Bone marrow (tissue), 2 donors: ENCODE data around the gene SSR2.
"Not testable (repeated sequence)": the region's sequence is repeated elsewhere in the genome, so short reads cannot be mapped to it uniquely, and the experiment has no call there.

ENCODE experiments used
- DNase-seq, 2 donors: peaks; one replicate each; lab custom pipeline; 2025; lab: John Stamatoyannopoulos, UW

Gene SSR2

DNA sequence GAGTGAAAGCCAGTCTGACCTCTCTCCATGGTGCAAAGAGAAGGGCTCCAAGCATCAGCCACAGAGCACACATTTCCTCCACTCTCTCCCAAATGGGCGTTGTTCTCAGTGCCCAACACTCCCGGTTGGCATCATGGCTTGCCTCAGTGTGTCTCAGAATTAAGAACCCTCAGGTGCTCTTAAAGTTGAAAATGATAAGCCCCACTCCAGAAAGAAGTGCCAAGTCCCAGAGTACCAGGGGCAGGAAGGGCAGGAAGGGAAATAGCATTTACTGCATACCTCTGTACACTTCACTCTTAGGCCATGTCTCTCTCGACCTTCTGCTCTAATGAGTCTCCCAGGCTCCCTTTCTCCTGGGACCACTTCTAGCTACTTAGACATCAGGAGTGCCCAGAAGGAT, 27.2 kb downstream of the SSR2 start:
- DNase-seq: no peak

GRCh38 chr1:155990005-155990739, 30.6 kb downstream of the SSR2 start:
- peak in 1 of 2 donors; percentile 37 for DNase-seq

- DNase-seq: peak; percentile 62
Observed at GRCh38 chr1:155989242-155990004, 31.3 kb downstream of the SSR2 start.

- not testable (repeated sequence) for DNase-seq
Observed at GRCh38 chr1:155984903-155985645, 35.7 kb downstream of the SSR2 start.

- DNase-seq: no peak
Observed at GRCh38 chr1:155984341-155984740, 36.4 kb downstream of the SSR2 start.

- DNase-seq: no peak
Observed at GRCh38 chr1:155983191-155984024, 37.3 kb downstream of the SSR2 start.

DNA sequence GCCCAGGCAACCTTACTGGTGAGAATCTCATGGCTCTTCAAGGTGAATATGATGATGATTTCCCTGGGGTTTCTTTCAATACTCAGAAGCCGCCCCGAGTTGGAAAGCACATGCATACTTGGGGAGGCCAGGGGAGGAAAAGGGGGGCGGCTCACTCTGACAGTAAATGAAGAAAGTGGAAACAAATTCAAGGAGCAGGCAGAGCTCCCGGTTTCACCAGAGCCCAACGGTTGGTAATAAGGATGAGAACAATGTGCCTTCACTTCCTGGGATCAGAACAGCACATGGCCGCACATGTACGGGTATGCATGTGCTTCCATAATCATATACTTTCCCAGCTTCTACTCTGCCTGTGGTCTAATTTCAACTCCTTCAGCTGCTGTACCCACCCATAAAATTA, 38.6 kb downstream of the SSR2 start:
- no peak for DNase-seq

DNA sequence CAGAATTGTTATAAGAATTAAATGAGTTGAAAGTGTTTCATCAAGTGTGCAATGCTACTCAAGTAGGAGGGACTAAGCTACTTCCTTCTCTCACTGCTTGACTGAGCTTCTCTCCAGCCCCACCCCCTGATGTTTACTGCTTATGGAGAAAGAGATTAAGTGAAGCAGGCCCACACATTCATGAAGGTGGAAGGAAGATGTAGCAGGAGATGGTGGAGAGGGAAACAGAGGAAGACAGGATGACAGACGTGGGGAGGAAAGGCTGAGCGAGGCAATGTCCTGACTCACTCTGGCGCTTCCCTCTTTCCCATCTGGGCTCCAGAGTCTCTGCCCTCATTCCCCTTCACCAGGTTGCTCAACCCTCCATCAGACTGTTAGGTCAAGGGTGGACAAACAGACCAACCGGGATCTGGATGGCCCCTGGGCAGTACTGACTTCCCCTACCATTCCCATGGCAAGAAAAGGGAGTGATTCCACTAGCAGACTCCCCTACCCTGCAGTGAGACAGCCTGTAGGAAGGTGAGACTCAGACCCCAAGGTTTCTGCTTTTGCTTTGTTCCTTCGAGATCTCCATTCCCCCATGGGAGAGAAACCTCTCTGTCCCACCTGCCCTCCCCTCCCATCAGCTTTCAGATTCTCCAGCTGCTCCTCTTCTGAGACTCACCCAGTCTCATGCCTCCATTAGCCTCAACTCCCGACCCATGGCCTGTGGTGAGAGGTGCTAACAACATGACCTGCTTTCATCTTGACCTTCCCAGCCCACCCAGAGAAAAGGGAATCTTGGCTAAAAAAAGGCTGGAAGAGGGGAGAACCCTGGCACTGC, 39.3 kb downstream of the SSR2 start:
- peak in 1 of 2 donors; percentile 40 for DNase-seq

- DNase-seq: no peak
Observed at GRCh38 chr1:155979597-155980343, 41.0 kb downstream of the SSR2 start.

DNA sequence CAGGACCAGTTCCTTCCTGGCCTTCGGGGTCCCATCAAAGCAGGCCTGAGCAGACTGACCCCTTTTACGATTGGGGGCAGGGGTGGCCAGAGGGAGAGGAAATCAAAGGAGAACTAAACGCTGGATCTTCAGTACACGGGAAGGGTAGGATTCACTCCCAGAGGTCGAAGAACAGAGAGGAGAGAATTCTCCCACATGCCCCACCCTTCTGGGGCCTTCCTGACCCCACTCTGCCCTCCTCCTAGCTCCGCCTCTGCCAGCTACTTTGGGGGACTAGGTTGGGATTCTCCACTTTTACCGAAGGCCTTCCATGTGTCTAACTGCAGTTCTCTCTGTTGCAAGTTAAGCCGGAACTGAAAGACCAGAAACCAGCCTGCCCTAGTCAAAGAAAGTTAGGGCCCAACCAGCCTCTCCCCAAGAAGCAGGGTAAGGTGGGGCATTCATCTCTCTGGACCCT, 41.8 kb downstream of the SSR2 start:
- DNase-seq: no peak

- peak; percentile 42 to 89 for DNase-seq
Observed at GRCh38 chr1:155978325-155978972, 42.3 kb downstream of the SSR2 start, which contains the start of gene ARHGEF2. TSS of gene ARHGEF2 (minus strand) at chr1:155978547. CDS start at chr1:155978427, 120 bp downstream.

GRCh38 chr1:155977690-155978324, 42.9 kb downstream of the SSR2 start:
- no peak for DNase-seq

DNA sequence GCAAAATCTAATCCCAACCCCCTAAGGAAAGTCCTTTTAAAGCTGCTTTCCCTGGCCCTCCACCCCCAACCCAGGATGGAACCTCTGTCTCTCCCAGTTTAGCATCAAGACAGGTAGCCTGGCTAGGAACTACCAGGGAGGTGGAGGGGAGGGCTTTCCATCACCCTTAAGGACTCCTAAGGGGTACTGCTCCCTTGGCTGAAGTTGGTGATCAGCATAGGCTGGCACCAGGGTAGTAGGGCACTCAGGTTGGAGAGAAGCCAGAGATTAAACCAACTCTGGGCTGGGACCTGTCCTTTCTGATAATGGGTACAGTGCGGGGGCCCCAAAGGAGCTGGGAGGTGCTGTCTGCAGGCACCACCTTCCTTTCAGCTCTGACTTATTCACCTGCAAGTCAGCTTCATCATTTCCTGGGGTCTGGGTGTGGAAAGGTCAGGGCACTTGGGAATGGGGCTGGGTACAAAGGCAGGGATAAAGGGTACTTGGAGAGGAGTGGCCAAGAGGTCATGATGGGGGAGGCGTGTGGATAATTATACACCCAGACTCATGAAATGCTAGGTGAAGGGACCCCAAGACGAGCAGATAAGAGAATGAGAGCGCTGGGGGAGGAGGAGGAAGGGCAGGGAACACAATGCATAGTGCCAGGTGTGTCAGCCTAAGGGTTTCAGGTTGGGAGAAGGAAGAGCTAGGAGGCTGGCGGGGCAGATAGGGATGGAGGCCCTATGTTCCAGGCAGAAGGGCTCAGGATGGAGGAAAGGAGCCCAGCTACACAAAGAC, 43.6 kb downstream of the SSR2 start:
- DNase-seq: no peak

- peak in 1 of 2 donors; percentile 91 for DNase-seq
Observed at GRCh38 chr1:155976062-155976912, 44.5 kb downstream of the SSR2 start.

- no peak for DNase-seq
Observed at GRCh38 chr1:155975375-155976061, 45.2 kb downstream of the SSR2 start.
